Epithelial cell of esophagus (primary cell): Measurements from ENCODE around the gene IFI16.

Experiments used
- DNase-seq: peaks from one replicate; pipeline ENCODE4 v3.0.0; 2010; ENCODE audit warnings: low read depth
- H3K4me3 ChIP-seq: 2 replicates; pipeline ENCODE4 v1.5.1; 2011; ENCODE audit warnings: mild to moderate bottlenecking, low read length, control low read depth
- TF ChIP-seq, protein P1 (sequence below): IDR thresholded peaks from 2 replicates; pipeline ENCODE4 v1.5.1; 2011; ENCODE audit warnings: low read depth, mild to moderate bottlenecking, low read length, control low read depth, inconsistent platforms; ENCODE audit not compliant: insufficient read depth; ENCODE audit errors: missing control alignments

Gene IFI16

DNA sequence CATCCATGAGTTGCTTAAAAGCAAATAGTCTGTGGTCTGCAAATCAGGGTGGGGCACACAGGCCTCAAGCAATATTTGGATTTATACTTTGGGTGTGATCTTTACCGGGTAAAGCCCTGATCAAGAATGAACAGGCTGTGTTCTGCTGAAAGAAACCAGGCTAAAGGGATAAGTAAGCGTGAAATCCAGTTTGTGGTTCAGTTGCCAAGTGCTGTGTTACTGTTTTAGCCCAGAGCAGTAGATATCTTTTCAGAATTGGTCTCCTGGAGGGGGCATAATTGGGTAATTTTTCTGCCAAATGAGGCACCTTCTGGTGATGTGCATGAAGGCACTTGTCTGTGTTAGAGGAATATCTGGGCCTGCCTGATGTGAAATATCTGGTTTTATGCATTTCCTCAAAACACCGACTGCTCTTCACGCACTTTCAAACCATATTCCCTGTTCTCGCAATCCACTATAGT is 45.5 kb downstream of the IFI16 start:
- H3K4me3 ChIP-seq: no peak overlapping the region
- TF ChIP-seq, protein P1, sequence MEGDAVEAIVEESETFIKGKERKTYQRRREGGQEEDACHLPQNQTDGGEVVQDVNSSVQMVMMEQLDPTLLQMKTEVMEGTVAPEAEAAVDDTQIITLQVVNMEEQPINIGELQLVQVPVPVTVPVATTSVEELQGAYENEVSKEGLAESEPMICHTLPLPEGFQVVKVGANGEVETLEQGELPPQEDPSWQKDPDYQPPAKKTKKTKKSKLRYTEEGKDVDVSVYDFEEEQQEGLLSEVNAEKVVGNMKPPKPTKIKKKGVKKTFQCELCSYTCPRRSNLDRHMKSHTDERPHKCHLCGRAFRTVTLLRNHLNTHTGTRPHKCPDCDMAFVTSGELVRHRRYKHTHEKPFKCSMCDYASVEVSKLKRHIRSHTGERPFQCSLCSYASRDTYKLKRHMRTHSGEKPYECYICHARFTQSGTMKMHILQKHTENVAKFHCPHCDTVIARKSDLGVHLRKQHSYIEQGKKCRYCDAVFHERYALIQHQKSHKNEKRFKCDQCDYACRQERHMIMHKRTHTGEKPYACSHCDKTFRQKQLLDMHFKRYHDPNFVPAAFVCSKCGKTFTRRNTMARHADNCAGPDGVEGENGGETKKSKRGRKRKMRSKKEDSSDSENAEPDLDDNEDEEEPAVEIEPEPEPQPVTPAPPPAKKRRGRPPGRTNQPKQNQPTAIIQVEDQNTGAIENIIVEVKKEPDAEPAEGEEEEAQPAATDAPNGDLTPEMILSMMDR: peak; percentile 8
- peak; percentile 72 for DNase-seq

- DNase-seq: no peak
- TF ChIP-seq, protein P1: no peak
Observed at GRCh38 chr1:159056069-159056698, 46.5 kb downstream of the IFI16 start.

GRCh38 chr1:159058751-159059150 is 49.0 kb downstream of the IFI16 start:
- H3K4me3 ChIP-seq: no peak overlapping the region
- TF ChIP-seq, protein P1: no peak
- DNase-seq: no peak

More at GRCh38 chr1:159056069-159056698, 46.5 kb downstream of the IFI16 start:
- H3K4me3 ChIP-seq: no peak overlapping the region

DNA sequence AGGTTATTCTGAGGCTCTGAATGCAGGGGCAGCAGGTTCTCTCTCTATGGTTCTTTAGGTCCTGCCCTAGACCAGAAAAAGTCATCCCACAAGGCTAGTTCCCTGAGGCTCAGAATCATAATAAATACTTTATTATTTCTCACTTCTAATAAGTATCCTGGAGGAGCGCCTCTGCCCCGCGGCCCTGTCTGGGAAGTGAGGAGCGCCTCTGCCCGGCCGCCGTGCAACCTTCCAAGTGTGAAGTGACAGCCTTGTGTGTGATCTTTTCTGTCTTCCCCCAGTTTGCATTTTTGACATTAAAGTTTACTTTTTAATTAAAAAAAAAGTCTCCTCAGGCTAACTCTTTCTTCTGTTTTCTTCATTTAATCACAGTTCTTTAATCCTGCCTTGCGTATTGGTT is 55.4 kb downstream of the IFI16 start:
- TF ChIP-seq, protein P1: no peak
- DNase-seq: no peak
- no peak overlapping the region for H3K4me3 ChIP-seq

DNA sequence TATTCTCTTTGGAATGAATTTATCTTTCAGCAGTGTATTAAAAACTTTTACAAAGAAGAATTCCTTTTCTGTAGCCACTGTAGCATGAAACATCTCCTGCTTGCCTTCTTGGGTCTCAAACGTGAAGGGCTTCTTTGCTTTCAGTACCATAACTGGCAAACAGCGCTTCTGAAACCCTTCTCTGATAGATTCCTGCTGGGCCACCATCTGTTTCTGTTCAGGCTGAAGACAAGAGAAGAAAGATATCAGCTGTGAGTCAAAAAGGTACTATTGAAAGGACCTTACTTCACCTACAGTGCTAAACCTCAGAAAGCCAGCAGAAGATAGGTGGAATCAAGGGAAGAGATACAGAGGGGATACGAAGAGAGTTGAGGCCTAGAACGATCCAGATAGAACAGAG is 56.4 kb downstream of the IFI16 start:
- no peak overlapping the region for H3K4me3 ChIP-seq
- no peak for DNase-seq
- TF ChIP-seq, protein P1: no peak

GRCh38 chr1:159067699-159068621 is 58.3 kb downstream of the IFI16 start:
- peak; percentile 34 for DNase-seq
- TF ChIP-seq, protein P1: no peak
- no peak overlapping the region for H3K4me3 ChIP-seq
